ENCODE results near the gene DAPL1.

DAPL1 gene

DNA sequence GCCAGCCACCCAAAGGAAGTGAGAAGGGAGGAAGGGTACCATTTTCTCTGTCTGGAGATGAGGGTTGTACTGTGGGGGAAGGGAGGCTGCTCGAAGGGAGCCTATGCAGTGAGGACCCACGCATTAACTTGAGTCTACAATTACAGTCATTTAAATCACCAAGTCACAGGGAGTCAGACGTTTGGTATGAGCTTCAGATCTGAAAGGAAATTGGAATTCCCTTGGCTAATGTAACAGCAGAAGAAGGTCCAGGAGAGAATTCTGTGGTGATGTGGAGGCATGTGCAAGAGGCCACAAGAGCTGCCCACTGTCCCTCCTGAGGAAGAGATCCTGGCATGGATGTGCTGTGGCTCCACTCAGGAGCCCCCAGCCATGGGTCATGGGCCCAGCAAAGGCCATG, 22.5 kb downstream of the DAPL1 start:
- no peak for DNase-seq (ENCODE audit: low read depth, low spot score)
- ChIA-PET POLR2A (no interaction called here), CTCF (interaction anchor here (0.5 kb wide), 1 partner anchor 68 kb away, joined by 3 read pairs; no protein-coding TSS in a partner anchor)
- TF ChIP-seq, protein P1, sequence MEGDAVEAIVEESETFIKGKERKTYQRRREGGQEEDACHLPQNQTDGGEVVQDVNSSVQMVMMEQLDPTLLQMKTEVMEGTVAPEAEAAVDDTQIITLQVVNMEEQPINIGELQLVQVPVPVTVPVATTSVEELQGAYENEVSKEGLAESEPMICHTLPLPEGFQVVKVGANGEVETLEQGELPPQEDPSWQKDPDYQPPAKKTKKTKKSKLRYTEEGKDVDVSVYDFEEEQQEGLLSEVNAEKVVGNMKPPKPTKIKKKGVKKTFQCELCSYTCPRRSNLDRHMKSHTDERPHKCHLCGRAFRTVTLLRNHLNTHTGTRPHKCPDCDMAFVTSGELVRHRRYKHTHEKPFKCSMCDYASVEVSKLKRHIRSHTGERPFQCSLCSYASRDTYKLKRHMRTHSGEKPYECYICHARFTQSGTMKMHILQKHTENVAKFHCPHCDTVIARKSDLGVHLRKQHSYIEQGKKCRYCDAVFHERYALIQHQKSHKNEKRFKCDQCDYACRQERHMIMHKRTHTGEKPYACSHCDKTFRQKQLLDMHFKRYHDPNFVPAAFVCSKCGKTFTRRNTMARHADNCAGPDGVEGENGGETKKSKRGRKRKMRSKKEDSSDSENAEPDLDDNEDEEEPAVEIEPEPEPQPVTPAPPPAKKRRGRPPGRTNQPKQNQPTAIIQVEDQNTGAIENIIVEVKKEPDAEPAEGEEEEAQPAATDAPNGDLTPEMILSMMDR (IDR thresholded peaks at IDR 0.05; ENCODE audit: insufficient read depth, low read length, missing control alignments): no peak
- H3K4me3 ChIP-seq (ENCODE audit: low read depth, low read length): no peak overlapping the region

GRCh38 chr2:158818511-158818910, 23.4 kb downstream of the DAPL1 start:
- ChIA-PET CTCF (no interaction called here), POLR2A (no interaction called here)
- no peak for DNase-seq (ENCODE audit: low read depth, low spot score)
- TF ChIP-seq, protein P1 (IDR thresholded peaks at IDR 0.05; ENCODE audit: insufficient read depth, low read length, missing control alignments): no peak
- H3K4me3 ChIP-seq (ENCODE audit: low read depth, low read length): no peak overlapping the region

GRCh38 chr2:158822193-158822592, 27.1 kb downstream of the DAPL1 start:
- no peak for DNase-seq (ENCODE audit: low read depth, low spot score)
- CTCF ChIA-PET: no interaction called here
- TF ChIP-seq, protein P1 (IDR thresholded peaks at IDR 0.05; ENCODE audit: insufficient read depth, low read length, missing control alignments): no peak
- no peak overlapping the region for H3K4me3 ChIP-seq (ENCODE audit: low read depth, low read length)
- POLR2A ChIA-PET: no interaction called here

GRCh38 chr2:158823486-158824237, 28.5 kb downstream of the DAPL1 start:
- no peak overlapping the region for H3K4me3 ChIP-seq (ENCODE audit: low read depth, low read length)
- DNase-seq (ENCODE audit: low read depth, low spot score): no peak
- CTCF ChIA-PET: no interaction called here
- TF ChIP-seq, protein P1 (IDR thresholded peaks at IDR 0.05; ENCODE audit: insufficient read depth, low read length, missing control alignments): no peak
- POLR2A ChIA-PET: no interaction called here

- H3K4me3 ChIP-seq (ENCODE audit: low read depth, low read length): no peak overlapping the region
- ChIA-PET POLR2A (no interaction called here), CTCF (no interaction called here)
- TF ChIP-seq, protein P1 (IDR thresholded peaks at IDR 0.05; ENCODE audit: insufficient read depth, low read length, missing control alignments): no peak
- no peak for DNase-seq (ENCODE audit: low read depth, low spot score)
These were observed 29.9 kb downstream of the DAPL1 start for GRCh38 chr2:158825021-158825420.

DNA sequence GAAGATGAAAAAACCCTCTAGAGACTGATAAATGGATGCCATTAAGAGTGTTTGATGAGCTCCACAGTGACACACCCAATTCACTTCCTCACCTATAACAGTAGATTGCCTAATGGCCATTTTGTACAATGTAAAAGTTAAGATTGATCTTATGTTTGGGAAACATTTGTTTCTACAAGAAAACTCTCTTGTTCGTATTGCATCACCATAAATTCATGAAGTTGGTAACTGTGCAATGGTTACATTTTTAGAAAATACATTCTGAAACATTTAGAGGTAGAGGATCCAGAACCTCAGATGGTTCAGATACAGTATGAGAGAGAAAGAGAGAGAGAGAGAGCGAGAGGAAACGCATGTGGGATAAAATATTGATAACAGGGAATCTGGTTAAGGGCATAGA, 31.8 kb downstream of the DAPL1 start:
- H3K4me3 ChIP-seq (ENCODE audit: low read depth, low read length): no peak overlapping the region
- CTCF ChIA-PET: interaction anchor here (1.2 kb wide), 1 partner anchor 19 kb away, joined by 3 read pairs; no protein-coding TSS in a partner anchor
- TF ChIP-seq, protein P1 (IDR thresholded peaks at IDR 0.05; ENCODE audit: insufficient read depth, low read length, missing control alignments): no peak
- POLR2A ChIA-PET: no interaction called here
- DNase-seq (ENCODE audit: low read depth, low spot score): no peak
